Measurements from ENCODE around the gene RNF11. TPM values are rescaled to one million over a fixed set of nuclear protein-coding genes. Genes with fewer than 3 reads are reported as not detected.

The RNF11 gene
- total and polyA plus RNA-seq, 2 of the 8 experiments (the other 6 are each of a cell fraction or from before 2014, with no cell fraction given) = 49.6 to 54.2 TPM

GRCh38 chr1:51299981-51300670, 64.1 kb downstream of the RNF11 start:
- peaks cover 0 to 3% of the 10 kb centered on the region in 2 experiments; a peak in 2 of 4 replicates for H3K9me3 ChIP-seq (ENCODE audit: insufficient read depth in 2 of 2, low read depth in 1 of 2, low read length in 1 of 2)
- H3K27me3 ChIP-seq (replicated peaks in 1 of 4; ENCODE audit: control insufficient read depth in 3 of 4, extremely low read depth in 1 of 4, insufficient read depth in 3 of 4, low read length in 3 of 4) = no peaks in the 10 kb centered on the region; a peak in 1 of 7 replicates
- no peak overlapping the region for H3K14ac ChIP-seq (ENCODE audit: insufficient read length)
- no peak overlapping the region for H2BK15ac ChIP-seq (ENCODE audit: low read length)
- H3K27ac ChIP-seq (ENCODE audit: low read depth, low read length) = no peak overlapping the region
- WGBS, 2 experiments (ENCODE audit: extremely low coverage in 1 of 2, insufficient coverage in 1 of 2, insufficient read length in 1 of 2, insufficient replicate concordance in 2 of 2, low coverage in 1 of 2, low lambda C conversion rate in 2 of 2, missing lambda C conversion rate in 1 of 2) = 88% methylated on average over 6 of the region's 6 CpGs; no CpG with 5 or more reads in 1 of the 2 experiments
- H3K23me2 ChIP-seq (ENCODE audit: low read depth, low read length) = no peaks in the 10 kb centered on the region
- H2AK5ac ChIP-seq (ENCODE audit: low read depth, low read length) = no peak overlapping the region
- H3K4me2 ChIP-seq (ENCODE audit: insufficient read depth in 1 of 2, low read depth in 2 of 2, low read length in 2 of 2) = no peak overlapping the region
- H3K9ac ChIP-seq (replicated peaks in 1 of 4; ENCODE audit: extremely low read depth in 1 of 4, low read depth in 3 of 4, low read length in 3 of 4) = no peak overlapping the region
- H3K4me3 ChIP-seq (ENCODE audit: extremely low read depth in 1 of 4, insufficient read depth in 2 of 4, low read depth in 3 of 4, low read length in 4 of 4) = no peak overlapping the region
- no peaks in the 10 kb centered on the region for H3K79me1 ChIP-seq (ENCODE audit: low read depth, low read length)
- no peak for DNase-seq (ENCODE audit: low read depth in 1 of 2, low spot score in 2 of 2)
- H3K18ac ChIP-seq (ENCODE audit: extremely low read depth, low read length) = no peak overlapping the region
- H3K36me3 ChIP-seq (ENCODE audit: control insufficient read depth in 2 of 4, insufficient read depth in 4 of 4, low read length in 3 of 4) = no peaks in the 10 kb centered on the region
- no peak overlapping the region for H4K91ac ChIP-seq (replicated peaks; ENCODE audit: insufficient read length, low read length)
- no peak overlapping the region for H3K23ac ChIP-seq (ENCODE audit: insufficient read length)
- H2BK20ac ChIP-seq (ENCODE audit: low read length) = no peak overlapping the region
- H3K56ac ChIP-seq (replicated peaks; ENCODE audit: insufficient read length, low read depth, low read length) = no peak overlapping the region
- H2BK5ac ChIP-seq (ENCODE audit: low read depth, low read length) = no peak overlapping the region
- H4K8ac ChIP-seq (ENCODE audit: extremely low read depth, insufficient read depth, low read length) = no peak overlapping the region
- no peak overlapping the region for H3K4ac ChIP-seq (replicated peaks; ENCODE audit: insufficient read length, low read depth, low read length)
- POLR2A ChIA-PET (ENCODE audit: partially characterized antibody) = interaction anchor here (1.0 kb wide), 1 partner anchor 12 kb away, joined by 3 read pairs; no protein-coding TSS in a partner anchor
- CTCF ChIA-PET (ENCODE audit: partially characterized antibody) = interaction anchor here (0.9 to 2.1 kb wide), 3 partner anchors 9 to 14 kb away, joined by 3 to 8 read pairs (median 3); no protein-coding TSS in a partner anchor
- H4K20me1 ChIP-seq (replicated peaks in 1 of 2; ENCODE audit: control insufficient read depth in 1 of 2, insufficient read depth in 2 of 2, low read length in 2 of 2) = no peaks in the 10 kb centered on the region
- H4K5ac ChIP-seq (ENCODE audit: insufficient read length, low read depth, low read length) = no peak overlapping the region
- no peaks in the 10 kb centered on the region for H3K79me2 ChIP-seq (ENCODE audit: control insufficient read depth in 1 of 2, insufficient read depth in 2 of 2, low read length in 2 of 2)
- H2BK120ac ChIP-seq (replicated peaks; ENCODE audit: low read depth, low read length) = no peak overlapping the region
- H2AFZ ChIP-seq (ENCODE audit: low read length) = no peak overlapping the region
- no peak overlapping the region for H2BK12ac ChIP-seq (ENCODE audit: low read depth, low read length)
- FAIRE-seq = no peak
- H3K4me1 ChIP-seq (replicated peaks in 1 of 4; ENCODE audit: control insufficient read depth in 3 of 4, insufficient read depth in 4 of 4, low read length in 3 of 4) = peaks cover 0 to 7% (median 5%) of the 10 kb centered on the region in 4 experiments; a peak in 5 of 7 replicates
- TF ChIP-seq SP4 (IDR thresholded peaks at IDR 0.05; ENCODE audit: low read length) (no peak), POLR2A (IDR thresholded peaks at IDR 0.05; ENCODE audit: control extremely low read depth in 1 of 2, low read depth in 2 of 2, low read length in 2 of 2) (no peak), ATF3 (IDR thresholded peaks at IDR 0.05; ENCODE audit: insufficient read depth, low read depth, low read length) (no peak)
